ENCODE results near the gene RGS16. TPM values are rescaled to one million over a fixed set of nuclear protein-coding genes. Genes with fewer than 3 reads are reported as not detected.
"Not testable (repeated sequence)": the region's sequence is repeated elsewhere in the genome, so short reads cannot be mapped to it uniquely, and the experiment has no call there.

RGS16 gene
- total RNA-seq, 4 donors from 2014 or later, result 4.1 to 38.9 (median 12.1) TPM

GRCh38 chr1:182635871-182636270, 31.7 kb upstream of the RGS16 start:
- ATAC-seq (ENCODE audit: low FRiP score), result no peak
- TF ChIP-seq CTCF (IDR thresholded peaks at IDR 0.05), result no peak
- DNase-seq (ENCODE audit: low spot score), result no peak

- DNase-seq (ENCODE audit: low spot score) (no peak), ATAC-seq (ENCODE audit: low FRiP score) (no peak)
- no peak for TF ChIP-seq CTCF (IDR thresholded peaks at IDR 0.05)
Measured at GRCh38 chr1:182634306-182635072, 30.3 kb upstream of the RGS16 start.

DNA sequence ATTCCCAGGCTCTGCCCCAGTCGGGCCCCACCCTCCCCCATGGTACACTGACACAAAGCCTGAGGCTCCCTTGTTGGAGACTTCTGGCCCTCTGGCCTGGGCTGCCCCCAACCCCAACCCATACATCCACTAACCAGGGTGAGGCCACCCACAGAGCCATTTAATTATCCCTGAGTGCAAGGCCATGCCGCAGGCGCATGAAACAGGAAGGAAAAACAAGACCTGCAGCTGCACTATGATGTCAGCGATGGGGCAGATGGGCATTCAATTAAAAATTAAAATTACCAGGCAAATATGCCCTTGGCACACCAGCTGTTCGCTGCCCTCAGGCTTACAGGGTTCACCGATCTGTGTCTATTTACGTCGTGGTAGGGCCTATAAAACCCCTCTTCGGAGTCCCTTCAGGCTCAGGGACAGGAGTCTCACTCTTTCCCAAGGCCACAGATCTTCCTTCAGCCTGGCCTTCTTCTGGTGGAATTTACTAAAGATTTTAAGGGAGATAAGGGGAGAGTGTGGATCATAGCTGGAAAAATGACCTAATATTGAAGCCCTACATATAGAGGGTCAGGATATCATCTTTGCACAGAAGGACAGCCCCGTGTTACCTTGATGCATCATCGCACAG, 29.6 kb upstream of the RGS16 start:
- DNase-seq (ENCODE audit: low spot score), result no peak
- no peak for ATAC-seq (ENCODE audit: low FRiP score)
- no peak for TF ChIP-seq CTCF (IDR thresholded peaks at IDR 0.05)

DNA sequence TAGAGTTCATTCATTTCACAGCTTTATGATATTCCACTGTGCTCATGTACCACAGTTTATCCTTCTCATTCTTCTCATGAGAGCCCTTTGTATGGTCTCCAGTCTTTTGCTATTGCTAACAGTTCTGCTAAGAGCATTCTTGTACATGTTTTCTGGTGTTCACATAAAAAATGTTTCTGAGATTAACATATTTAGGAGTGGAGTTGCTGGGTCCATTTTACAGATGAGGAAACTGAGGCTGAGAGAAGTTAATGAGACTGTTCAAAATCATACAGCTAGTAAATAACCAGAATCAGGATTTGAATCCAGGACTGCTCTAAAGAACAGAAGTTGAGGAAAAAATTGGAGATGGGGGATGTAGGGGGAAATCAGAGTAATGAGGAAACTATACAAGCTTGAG, 28.8 kb upstream of the RGS16 start:
- no peak for ATAC-seq (ENCODE audit: low FRiP score)
- no peak for DNase-seq (ENCODE audit: low spot score)
- no peak for TF ChIP-seq CTCF (IDR thresholded peaks at IDR 0.05)

GRCh38 chr1:182632441-182632857, 28.3 kb upstream of the RGS16 start:
- ATAC-seq (ENCODE audit: low FRiP score); DNase-seq (ENCODE audit: low spot score): not testable (repeated sequence)

- no peak for TF ChIP-seq CTCF (IDR thresholded peaks at IDR 0.05)
- DNase-seq (ENCODE audit: low spot score) (no peak), ATAC-seq (ENCODE audit: low FRiP score) (no peak)
Measured at GRCh38 chr1:182631954-182632353, 27.8 kb upstream of the RGS16 start.

DNA sequence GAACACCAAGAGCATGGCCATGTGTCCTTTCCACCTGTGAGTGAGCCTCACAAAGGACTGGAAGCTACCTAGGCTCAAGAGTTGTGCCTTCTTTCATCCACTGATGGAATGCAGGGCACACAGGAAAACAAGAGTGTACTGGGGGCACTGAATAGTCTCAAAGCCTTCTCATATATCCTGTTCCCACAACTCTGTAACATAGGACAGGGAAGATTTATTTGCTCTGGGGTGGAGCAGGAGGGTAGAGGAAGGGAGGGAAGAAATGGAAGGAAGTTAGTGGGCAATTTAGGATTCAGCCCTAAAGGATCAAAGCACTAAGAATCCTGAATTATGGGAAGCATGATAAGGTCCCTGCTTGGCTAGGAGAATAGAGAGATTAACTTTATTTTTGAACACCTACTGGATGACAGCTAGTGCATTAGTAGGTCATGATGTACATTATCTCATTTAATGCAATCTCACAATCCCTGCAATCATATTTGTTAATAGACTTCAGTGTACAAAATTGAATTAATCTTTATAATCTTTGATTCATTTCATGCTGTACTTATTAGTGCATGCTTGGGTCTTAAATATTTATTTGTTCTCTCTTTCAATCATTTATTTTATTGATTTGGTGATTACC, 27.0 kb upstream of the RGS16 start:
- DNase-seq (ENCODE audit: low spot score) (no peak), ATAC-seq (ENCODE audit: low FRiP score) (no peak)
- no peak for TF ChIP-seq CTCF (IDR thresholded peaks at IDR 0.05)

Data from omental fat pad (tissue), 4 donors.